ENCODE results near the gene PTH2. TPM values are rescaled to one million over a fixed set of nuclear protein-coding genes. Genes with fewer than 3 reads are reported as not detected.

Gene PTH2
- total and polyA plus RNA-seq, 2 donors from 2014 or later: not detected

DNA sequence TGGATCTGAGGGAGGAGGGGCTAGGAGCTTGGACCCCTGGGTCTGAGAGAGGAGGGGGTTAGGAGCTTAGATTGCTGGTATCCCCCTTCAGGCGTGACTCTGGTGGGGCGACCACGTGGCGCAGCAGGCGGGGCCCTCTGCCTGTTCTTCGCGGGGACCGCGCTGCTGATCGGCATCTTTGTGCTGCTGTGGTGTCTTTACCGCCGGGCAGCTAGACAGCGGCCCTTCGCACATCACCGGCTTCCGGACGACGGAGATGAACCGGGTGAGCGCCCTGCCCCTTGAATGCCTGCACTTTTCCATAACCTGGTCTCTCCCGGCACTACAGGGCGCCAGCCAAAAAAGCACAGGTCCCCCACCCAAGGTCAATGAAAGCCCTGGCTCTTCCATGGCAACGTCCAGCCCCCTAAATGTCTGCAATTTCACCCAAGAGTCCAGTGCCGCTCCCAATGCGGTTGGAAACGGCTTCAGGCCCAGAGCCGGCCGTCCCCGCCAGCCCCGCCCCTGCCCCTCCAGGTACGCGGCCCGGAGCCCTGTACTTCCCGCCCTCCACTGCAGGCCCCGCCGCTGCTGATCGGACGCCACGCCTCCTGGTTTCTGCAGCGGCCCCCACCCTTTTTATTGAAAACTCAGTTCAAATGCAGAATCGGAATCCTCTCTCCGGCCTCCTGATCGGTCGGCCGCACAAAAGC is 4.8 kb upstream of the PTH2 start:
- no peaks in the 10 kb centered on the region for H3K4me1 ChIP-seq (ENCODE audit: control insufficient read depth in 2 of 3, insufficient read depth in 2 of 3, low read depth in 1 of 3, low read length in 3 of 3)
- no peak for TF ChIP-seq CTCF (IDR thresholded peaks at IDR 0.05; ENCODE audit: borderline replicate concordance, extremely low read depth, insufficient read depth)
- intact Hi-C loops (cut with DNase I): no loop called here
- H3K27me3 ChIP-seq (ENCODE audit: control insufficient read depth, insufficient read depth, low read length): peaks cover 69% of the 10 kb centered on the region
- H3K36me3 ChIP-seq (ENCODE audit: control insufficient read depth in 2 of 3, insufficient read depth in 3 of 3, low read length in 3 of 3): no peaks in the 10 kb centered on the region
- H3K9ac ChIP-seq (ENCODE audit: low read length in 3 of 3): no peak overlapping the region
- no peak overlapping the region for H3K4me3 ChIP-seq (ENCODE audit: low read length in 3 of 3)
- no peaks in the 10 kb centered on the region for H3K9me3 ChIP-seq (ENCODE audit: control insufficient read depth in 2 of 3, insufficient read depth in 1 of 3, low read length in 3 of 3)
- FAIRE-seq (no peak), DNase-seq (no peak)
- H3K27ac ChIP-seq (ENCODE audit: low read depth in 2 of 2, low read length in 2 of 2): no peak overlapping the region

DNA sequence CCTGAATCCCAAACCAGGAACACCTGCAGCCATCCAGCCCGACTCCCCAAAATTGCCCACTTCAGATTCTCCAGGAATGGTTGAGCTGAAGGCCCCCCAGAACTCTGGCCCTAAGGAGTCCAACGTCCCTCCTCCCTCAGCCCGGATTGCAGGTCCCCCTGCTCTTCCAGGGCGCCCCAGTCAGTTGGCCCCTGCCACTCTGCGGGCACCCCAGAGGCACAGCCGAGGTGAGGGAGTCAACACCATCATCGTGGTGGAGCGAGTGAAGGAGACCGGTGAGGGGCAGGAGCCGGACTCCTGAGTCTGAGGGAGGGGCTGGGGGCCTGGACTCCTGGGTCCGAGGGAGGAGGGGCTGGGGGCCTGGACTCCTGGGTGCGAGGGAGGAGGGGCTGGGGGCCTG is 4.1 kb upstream of the PTH2 start:
- H3K4me3 ChIP-seq (ENCODE audit: low read length in 3 of 3): no peak overlapping the region
- no peaks in the 10 kb centered on the region for H3K36me3 ChIP-seq (ENCODE audit: control insufficient read depth in 2 of 3, insufficient read depth in 3 of 3, low read length in 3 of 3)
- no peaks in the 10 kb centered on the region for H3K9me3 ChIP-seq (ENCODE audit: control insufficient read depth in 2 of 3, insufficient read depth in 1 of 3, low read length in 3 of 3)
- DNase-seq (no peak), FAIRE-seq (no peak)
- intact Hi-C loops (cut with DNase I): no loop called here
- H3K4me1 ChIP-seq (ENCODE audit: control insufficient read depth in 2 of 3, insufficient read depth in 2 of 3, low read depth in 1 of 3, low read length in 3 of 3): peaks cover 0 to 5% (median 0%) of the 10 kb centered on the region in 3 donors
- H3K27me3 ChIP-seq (ENCODE audit: control insufficient read depth, insufficient read depth, low read length): peaks cover 74% of the 10 kb centered on the region
- no peak overlapping the region for H3K9ac ChIP-seq (ENCODE audit: low read length in 3 of 3)
- TF ChIP-seq CTCF (IDR thresholded peaks at IDR 0.05; ENCODE audit: borderline replicate concordance, extremely low read depth, insufficient read depth): no peak
- H3K27ac ChIP-seq (ENCODE audit: low read depth in 2 of 2, low read length in 2 of 2): no peak overlapping the region

- intact Hi-C loops (cut with DNase I): no loop called here
- H3K9ac ChIP-seq (ENCODE audit: low read length in 3 of 3): no peak overlapping the region
- no peaks in the 10 kb centered on the region for H3K36me3 ChIP-seq (ENCODE audit: control insufficient read depth in 2 of 3, insufficient read depth in 3 of 3, low read length in 3 of 3)
- no peak for FAIRE-seq
- H3K27ac ChIP-seq (ENCODE audit: low read depth in 2 of 2, low read length in 2 of 2): no peak overlapping the region
- TF ChIP-seq CTCF (IDR thresholded peaks at IDR 0.05; ENCODE audit: borderline replicate concordance, extremely low read depth, insufficient read depth): no peak
- no peaks in the 10 kb centered on the region for H3K9me3 ChIP-seq (ENCODE audit: control insufficient read depth in 2 of 3, insufficient read depth in 1 of 3, low read length in 3 of 3)
- peaks cover 69% of the 10 kb centered on the region for H3K27me3 ChIP-seq (ENCODE audit: control insufficient read depth, insufficient read depth, low read length)
- no peak overlapping the region for H3K4me3 ChIP-seq (ENCODE audit: low read length in 3 of 3)
- DNase-seq: no peak
- H3K4me1 ChIP-seq (ENCODE audit: control insufficient read depth in 2 of 3, insufficient read depth in 2 of 3, low read depth in 1 of 3, low read length in 3 of 3): peaks cover 0 to 5% (median 0%) of the 10 kb centered on the region in 3 donors
These were observed 2.8 kb upstream of the PTH2 start for GRCh38 chr19:49425922-49426592.
